ENCODE measurements around the gene VAPA. TPM values are rescaled to one million over a fixed set of nuclear protein-coding genes. Genes with fewer than 3 reads are reported as not detected.
A peak's percentile ranks its signal among the peaks of the same experiment; 100 is the strongest.

VAPA gene
- total RNA-seq, 1 donor from 2014 or later, result 210 TPM

- H3K27me3 ChIP-seq, result no peaks in the 10 kb centered on the region
- peak overlapping the region; percentile 82 to 98 for H3K4me3 ChIP-seq
- no peaks in the 10 kb centered on the region for H3K9me3 ChIP-seq
- DNase-seq (ENCODE audit: extremely low spot score in 2 of 2), result no peak
- intact Hi-C loops (cut with DNase I), result no loop called here
- peak overlapping the region; percentile 99 for H3K27ac ChIP-seq
- no peaks in the 10 kb centered on the region for H3K36me3 ChIP-seq
- peaks cover 53% of the 10 kb centered on the region for H3K4me1 ChIP-seq
- TF ChIP-seq POLR2AphosphoS5 (IDR thresholded peaks at IDR 0.05; ENCODE audit: insufficient read depth in 1 of 2, low read depth in 1 of 2), result no peak
- TF ChIP-seq POLR2A (IDR thresholded peaks at IDR 0.05), result no peak
- no peak for TF ChIP-seq CTCF (IDR thresholded peaks at IDR 0.05)
Observed at GRCh38 chr18:9915291-9916076, 1.7 kb downstream of the VAPA start.

GRCh38 chr18:9916077-9916639 lies 2.3 kb downstream of the VAPA start:
- Histone ChIP-seq H3K4me3 (peak overlapping the region; percentile 82 to 98), H3K36me3 (no peaks in the 10 kb centered on the region), H3K27me3 (no peaks in the 10 kb centered on the region), H3K9me3 (no peaks in the 10 kb centered on the region), H3K27ac (peak overlapping the region; percentile 99), H3K4me1 (peaks cover 59% of the 10 kb centered on the region)
- no peak for DNase-seq (ENCODE audit: extremely low spot score in 2 of 2)
- intact Hi-C loops (cut with DNase I), result no loop called here
- no peak for TF ChIP-seq CTCF (IDR thresholded peaks at IDR 0.05)
- no peak for TF ChIP-seq POLR2A (IDR thresholded peaks at IDR 0.05)
- TF ChIP-seq POLR2AphosphoS5 (IDR thresholded peaks at IDR 0.05; ENCODE audit: insufficient read depth in 1 of 2, low read depth in 1 of 2), result no peak

DNA sequence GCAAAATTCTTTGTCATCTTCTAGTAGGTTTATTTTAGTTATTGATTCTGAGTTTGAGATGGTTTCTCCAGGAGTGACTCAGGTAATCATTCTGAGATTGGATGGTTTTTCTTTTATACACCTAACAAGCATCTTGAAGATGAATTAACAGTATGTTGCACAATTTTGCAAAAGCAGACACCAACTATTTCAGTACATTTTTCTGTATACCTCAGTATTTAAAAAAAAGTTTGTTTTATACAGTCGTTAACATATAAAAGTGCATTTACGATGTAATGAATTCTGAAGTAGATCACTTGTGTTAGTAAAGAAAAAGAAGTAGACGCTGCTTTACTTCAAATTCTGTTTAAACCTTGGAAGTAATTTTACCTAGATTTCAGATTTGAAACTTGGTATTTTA lies 3.0 kb downstream of the VAPA start:
- intact Hi-C loops (cut with DNase I), result no loop called here
- H3K27ac ChIP-seq, result peak overlapping the region; percentile 99

GRCh38 chr18:9918016-9918680 lies 4.3 kb downstream of the VAPA start:
- TF ChIP-seq CTCF (IDR thresholded peaks at IDR 0.05) (no peak), POLR2AphosphoS5 (IDR thresholded peaks at IDR 0.05; ENCODE audit: insufficient read depth in 1 of 2, low read depth in 1 of 2) (peak in 1 of 2 donors; percentile 47), POLR2A (IDR thresholded peaks at IDR 0.05) (no peak)
- no peak overlapping the region for H3K27ac ChIP-seq
- no peaks in the 10 kb centered on the region for H3K27me3 ChIP-seq
- peaks cover 79% of the 10 kb centered on the region for H3K4me1 ChIP-seq
- no peak for DNase-seq (ENCODE audit: extremely low spot score in 2 of 2)
- H3K36me3 ChIP-seq, result no peaks in the 10 kb centered on the region
- intact Hi-C loops (cut with DNase I), result no loop called here
- no peaks in the 10 kb centered on the region for H3K9me3 ChIP-seq
- H3K4me3 ChIP-seq, result peak overlapping the region in 1 of 2 donors; percentile 9

More for the DNA sequence above, 3.0 kb downstream of the VAPA start:
- Histone ChIP-seq H3K9me3 (no peaks in the 10 kb centered on the region), H3K36me3 (no peaks in the 10 kb centered on the region), H3K4me1 (peaks cover 66% of the 10 kb centered on the region), H3K27me3 (no peaks in the 10 kb centered on the region), H3K4me3 (no peak overlapping the region)
- no peak for DNase-seq (ENCODE audit: extremely low spot score in 2 of 2)
- TF ChIP-seq POLR2A (IDR thresholded peaks at IDR 0.05) (no peak), POLR2AphosphoS5 (IDR thresholded peaks at IDR 0.05; ENCODE audit: insufficient read depth in 1 of 2, low read depth in 1 of 2) (no peak), CTCF (IDR thresholded peaks at IDR 0.05) (no peak)

Data from vagina (tissue), 2 donors.